Measurements from ENCODE around the gene VASP. TPM values are rescaled to one million over a fixed set of nuclear protein-coding genes. Genes with fewer than 3 reads are reported as not detected.

VASP gene
- polyA plus RNA-seq, 2 of the 4 experiments (the other 2 are of a cell fraction): 64.5 to 94.3 TPM

- H3K4me2 ChIP-seq: peak overlapping the region; percentile 96
- peak overlapping the region in 1 of 2 experiments; percentile 60; a peak in 3 of 6 replicates for H3K27ac ChIP-seq
- H3K4me3 ChIP-seq: peak overlapping the region; percentile 58
- ChIA-PET POLR2A (interaction anchor here (0.5 to 3.5 kb wide), 9 partner anchors 11 to 1710 kb away, joined by 3 to 40 read pairs (median 9); partner anchors contain the start of genes ERCC1 and PPM1N), CTCF (interaction anchor here (1.0 to 33.4 kb wide), 8 partner anchors 11 to 63 kb away, joined by 3 to 1883 read pairs (median 16); partner anchors contain the start of genes ERCC1, PPP1R13L and RTN2)
- H3K9me3 ChIP-seq: no peaks in the 10 kb centered on the region
- no peak for TF ChIP-seq ZFP36 (IDR thresholded peaks at IDR 0.05; ENCODE audit: borderline replicate concordance, partially characterized antibody)
- no peak for TF ChIP-seq HMGXB4 (CRISPR knock-in tag; IDR thresholded peaks at IDR 0.05; ENCODE audit: borderline replicate concordance)
- 0 out of 2 replicates have a peak, but pooled peaks have one; percentile 28 for TF ChIP-seq ATOH8 (CRISPR knock-in tag; IDR thresholded peaks at IDR 0.05; ENCODE audit: low read depth)
- no peak for TF ChIP-seq BHLHE40 (IDR thresholded peaks at IDR 0.05; ENCODE audit: low read depth, low read length)
- TF ChIP-seq ESRRA (IDR thresholded peaks at IDR 0.05; ENCODE audit: borderline replicate concordance, low read length): no peak
- TF ChIP-seq CHD4 (IDR thresholded peaks at IDR 0.05; ENCODE audit: borderline replicate concordance): peak; percentile 54; the same call in 1 of the 2 replicates
- TF ChIP-seq NR3C1 (IDR thresholded peaks at IDR 0.05): no peak
- no peak for TF ChIP-seq JUNB (IDR thresholded peaks at IDR 0.05)
- TF ChIP-seq CBX2 (IDR thresholded peaks at IDR 0.05; ENCODE audit: borderline replicate concordance, low read depth): no peak
- TF ChIP-seq HOXB5 (CRISPR knock-in tag; IDR thresholded peaks at IDR 0.05): peak; percentile 41; the same call in 1 of the 2 replicates
- no peak for TF ChIP-seq CHD2 (IDR thresholded peaks at IDR 0.05; ENCODE audit: low read length, partially characterized antibody)
- no peak for TF ChIP-seq KDM1A (IDR thresholded peaks at IDR 0.05; ENCODE audit: low read depth)
- TF ChIP-seq NPAS2 (CRISPR knock-in tag; IDR thresholded peaks at IDR 0.05; ENCODE audit: borderline replicate concordance): no peak
- no peak for TF ChIP-seq ZSCAN20 (CRISPR knock-in tag; IDR thresholded peaks at IDR 0.05)
- TF ChIP-seq TP53 (CRISPR knock-in tag; IDR thresholded peaks at IDR 0.05): peak; percentile 53; the same call in 1 of the 2 replicates
- TF ChIP-seq CTCF (IDR thresholded peaks at IDR 0.05): no peak; the same call in 2 of the 3 replicates
- TF ChIP-seq RCOR1 (IDR thresholded peaks at IDR 0.05; ENCODE audit: low read depth, low read length): no peak
- no peak for TF ChIP-seq BCL3 (IDR thresholded peaks at IDR 0.05)
- TF ChIP-seq SMC3 (IDR thresholded peaks at IDR 0.05): no peak
- no peak for TF ChIP-seq KDM5A (IDR thresholded peaks at IDR 0.05)
- FAIRE-seq (no peak), DNase-seq (ENCODE audit: low read depth in 1 of 2, low spot score in 1 of 2) (no peak), ATAC-seq (no peak)
- H3K4me1 ChIP-seq: peaks cover 24% of the 10 kb centered on the region
- WGBS (ENCODE audit: missing lambda C conversion rate): 1% methylated on average over 11 of the region's 11 CpGs
Measured at GRCh38 chr19:45467115-45467455, 40.2 kb upstream of the VASP start.

Measured in A549 (cell line).